OCI-LY7 (cell line): ENCODE results near the gene IVNS1ABP.
"Not testable (repeated sequence)": the region's sequence is repeated elsewhere in the genome, so short reads cannot be mapped to it uniquely, and the experiment has no call there.

Experiments
- CTCF ChIP-seq: fragments of 200-600 bp; sonication (generic); conservative IDR thresholded peaks from 2 replicates; pipeline ENCODE4 v1.5.1; 2014; ENCODE audit warnings: mild to moderate bottlenecking, antibody characterized with exemption, low read length, moderate library complexity, mixed read lengths
- EZH2phosphoT487 ChIP-seq: fragments of 200-600 bp; sonication (generic); IDR thresholded peaks from 2 replicates; pipeline ENCODE4 v1.6.1; 2018; ENCODE audit warnings: low read depth, borderline replicate concordance, mild to moderate bottlenecking, mixed run types, antibody characterized with exemption, low read length, moderate library complexity, mixed read lengths

DNA sequence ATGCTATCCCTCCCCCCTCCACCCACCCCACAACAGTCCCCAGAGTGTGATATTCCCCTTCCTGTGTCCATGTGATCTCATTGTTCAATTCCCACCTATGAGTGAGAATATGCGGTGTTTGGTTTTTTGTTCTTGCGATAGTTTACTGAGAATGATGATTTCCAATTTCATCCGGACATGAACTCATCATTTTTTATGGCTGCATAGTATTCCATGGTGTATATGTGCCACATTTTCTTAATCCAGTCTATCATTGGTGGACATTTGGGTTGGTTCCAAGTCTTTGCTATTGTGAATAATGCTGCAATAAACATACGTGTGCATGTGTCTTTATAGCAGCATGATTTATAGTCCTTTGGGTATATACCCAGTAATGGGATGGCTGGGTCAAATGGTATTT, 65.1 kb downstream of the IVNS1ABP start:
- not testable (repeated sequence) for TF ChIP-seq CTCF, EZH2phosphoT487
